Suppressor macrophage (primary cell): Measurements from ENCODE around the gene SLC27A2.
A peak's percentile ranks its signal among the peaks of the same experiment; 100 is the strongest.
"Not testable (repeated sequence)": the region's sequence is repeated elsewhere in the genome, so short reads cannot be mapped to it uniquely, and the experiment has no call there.

Experiments used
- DNase-seq, 4 experiments: peaks; one replicate each; pipeline ENCODE4 v3.0.0-alpha.2; 2020 to 2022

SLC27A2 gene

DNA sequence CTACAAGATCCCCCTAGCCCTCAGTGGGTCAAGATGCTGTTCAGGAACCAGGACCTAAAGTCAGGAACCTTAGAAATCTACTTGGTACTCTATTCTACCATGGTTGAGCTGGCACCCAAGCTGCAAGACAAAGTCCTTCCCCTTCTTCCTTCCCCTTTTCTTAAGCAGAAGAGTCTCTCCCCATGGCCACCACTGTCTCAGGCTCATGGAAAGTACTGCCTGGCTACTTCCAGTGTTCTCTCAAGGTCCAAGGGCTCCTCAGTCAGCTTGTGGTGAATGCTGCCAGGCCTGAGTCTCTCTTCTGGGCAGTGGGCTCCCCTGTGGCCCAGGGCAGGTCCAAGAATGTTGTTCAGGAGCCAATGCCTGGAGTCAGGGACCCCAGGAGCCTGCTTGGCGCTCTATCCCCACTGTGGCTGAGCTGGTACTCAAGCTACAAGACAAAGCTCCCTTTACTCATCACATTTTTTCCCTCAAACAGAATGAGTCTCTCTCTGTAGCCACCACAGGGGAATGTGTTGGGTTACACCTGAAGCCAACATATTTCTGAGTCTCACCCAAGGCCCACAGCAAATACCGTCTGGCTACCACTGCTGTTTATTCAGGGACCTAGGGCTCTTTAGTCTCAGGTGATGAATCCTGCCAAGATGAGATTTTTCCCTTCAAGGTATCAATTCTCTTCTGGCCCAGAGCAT lies 18.1 kb upstream of the SLC27A2 start:
- DNase-seq: peak; percentile 48 to 71 (median 66)

DNA sequence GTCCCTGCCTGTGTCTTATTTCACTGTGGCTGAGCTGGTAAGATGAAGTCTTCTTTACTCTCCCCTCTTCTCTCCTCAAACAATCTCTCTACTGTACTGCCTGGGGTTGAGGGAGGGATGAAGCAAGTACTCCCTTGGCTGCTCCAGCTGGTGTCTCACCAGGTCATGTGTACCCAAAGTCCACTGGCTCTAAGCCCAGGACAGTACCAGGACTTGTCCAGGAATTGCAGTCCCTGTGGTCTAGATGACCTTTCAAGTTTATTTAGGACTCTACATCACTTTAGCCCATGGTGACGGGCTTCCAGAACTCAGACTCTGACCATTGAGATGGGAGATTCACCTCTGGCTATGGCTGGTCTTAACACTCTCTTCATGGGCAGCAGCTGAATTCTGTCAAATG lies 17.5 kb upstream of the SLC27A2 start:
- no peak for DNase-seq

DNA sequence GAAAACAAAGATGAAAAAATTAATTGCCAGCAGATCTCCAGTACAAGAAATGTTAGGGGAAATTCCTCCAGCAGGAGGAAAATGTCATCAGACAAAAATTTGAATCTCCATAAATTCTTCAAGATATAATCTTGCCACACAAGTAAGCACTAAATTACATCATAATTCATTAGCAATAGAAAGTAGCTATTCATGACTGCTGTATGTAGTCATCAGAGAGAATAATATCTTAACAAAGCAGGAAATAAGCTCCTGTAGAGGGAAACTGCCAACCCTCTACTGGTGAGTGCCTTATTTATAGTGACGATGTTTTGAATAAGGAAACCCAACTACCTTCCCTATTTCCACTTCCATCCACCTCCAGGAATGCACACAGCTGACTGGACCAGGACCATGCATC lies 15.8 kb upstream of the SLC27A2 start:
- DNase-seq: peak in 3 of 4 experiments; percentile 23 to 46 (median 32)

DNA sequence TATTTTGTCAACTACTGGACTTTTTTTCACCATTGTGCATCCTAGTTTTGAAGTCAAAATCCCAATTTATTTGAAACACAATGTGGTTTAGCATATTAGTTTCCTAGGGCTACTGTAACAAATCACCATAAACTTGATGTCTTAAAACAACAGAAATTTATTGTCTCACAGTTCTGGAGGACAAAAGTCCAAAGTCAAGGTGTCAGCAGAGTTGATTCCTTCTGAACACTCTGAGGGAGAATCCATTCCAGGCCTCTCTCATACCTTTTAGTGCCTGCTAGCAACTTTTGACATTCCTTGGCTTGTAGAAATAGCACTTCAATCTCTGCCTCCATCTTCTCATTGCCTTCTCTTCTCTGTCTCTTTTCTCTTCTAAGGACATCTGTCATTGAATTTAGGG lies 14.9 kb upstream of the SLC27A2 start:
- no peak for DNase-seq

DNA sequence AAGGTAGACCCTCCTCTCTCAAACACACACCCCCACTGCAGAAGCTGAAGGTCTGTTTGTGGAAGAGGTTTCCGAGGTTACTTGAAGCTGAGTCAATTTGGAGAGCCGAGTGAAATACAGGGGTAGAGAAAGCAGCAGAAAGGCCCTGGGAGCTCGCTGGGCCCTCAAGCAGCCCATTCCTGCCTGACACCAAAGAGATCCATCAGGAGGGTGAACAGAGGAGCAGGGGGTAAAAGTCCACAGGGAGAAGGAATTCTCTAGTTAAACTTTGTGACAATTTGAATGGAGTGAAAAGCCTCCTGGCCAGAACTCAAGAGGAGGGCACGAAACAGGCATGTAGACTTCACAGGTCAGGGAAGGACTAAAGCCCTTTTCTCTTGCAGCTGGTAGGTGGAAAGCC lies 13.6 kb upstream of the SLC27A2 start:
- DNase-seq: no peak

DNA sequence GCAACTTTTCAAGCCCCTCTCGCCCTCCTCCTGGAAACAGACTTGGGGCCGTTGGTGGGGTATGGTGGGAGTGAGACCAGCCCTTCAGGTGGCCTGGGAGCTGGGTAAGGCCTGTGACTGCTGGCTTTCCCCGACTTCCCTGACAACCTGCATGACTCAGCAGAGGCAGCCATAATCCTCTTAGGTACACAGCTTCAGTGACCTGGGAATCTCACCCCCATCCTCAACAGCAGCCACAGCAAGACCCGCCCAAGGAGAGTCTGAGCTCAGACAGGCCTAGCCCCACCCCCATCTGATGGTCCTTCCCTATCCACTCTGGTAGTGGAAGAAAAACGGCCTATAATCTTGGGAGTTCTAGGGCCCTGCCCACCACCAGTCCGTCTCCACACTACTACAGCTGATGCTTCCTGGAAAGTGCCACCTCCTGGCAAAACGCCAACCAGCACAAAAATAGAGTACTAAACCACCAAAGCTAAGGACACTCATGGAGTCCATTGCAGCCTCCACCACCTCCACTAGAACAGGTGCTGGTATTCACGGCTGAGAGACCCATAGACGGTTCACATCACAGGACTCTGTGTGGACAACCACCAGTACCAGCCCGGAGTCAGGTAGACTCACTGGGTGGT lies 13.1 kb upstream of the SLC27A2 start:
- DNase-seq: peak in 1 of 4 experiments; percentile 10

DNA sequence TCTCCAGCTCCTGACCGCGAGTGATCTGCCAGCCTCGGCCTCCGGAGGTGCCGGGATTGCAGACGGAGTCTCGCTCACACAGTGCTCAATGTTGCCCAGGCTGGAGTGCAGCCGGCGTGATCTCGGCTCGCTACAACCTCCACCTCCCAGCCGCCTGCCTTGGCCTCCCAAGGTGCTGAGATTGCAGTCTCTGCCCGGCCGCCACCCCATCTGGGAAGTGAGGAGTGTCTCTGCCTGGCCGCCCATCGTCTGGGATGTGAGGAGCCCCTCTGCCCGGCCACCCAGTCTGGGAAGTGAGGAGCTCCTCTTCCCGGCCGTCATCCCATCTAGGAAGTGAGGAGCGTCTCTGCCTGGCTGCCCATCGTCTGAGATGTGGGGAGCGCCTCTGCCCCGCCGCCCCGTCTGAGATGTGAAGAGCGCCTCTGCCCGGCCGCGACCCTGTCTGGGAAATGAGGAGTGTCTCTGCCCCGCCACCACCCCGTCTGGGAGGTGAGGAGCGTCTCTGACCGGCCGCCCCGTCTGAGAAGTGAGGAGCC lies 9.6 kb upstream of the SLC27A2 start:
- not testable (repeated sequence) for DNase-seq

DNA sequence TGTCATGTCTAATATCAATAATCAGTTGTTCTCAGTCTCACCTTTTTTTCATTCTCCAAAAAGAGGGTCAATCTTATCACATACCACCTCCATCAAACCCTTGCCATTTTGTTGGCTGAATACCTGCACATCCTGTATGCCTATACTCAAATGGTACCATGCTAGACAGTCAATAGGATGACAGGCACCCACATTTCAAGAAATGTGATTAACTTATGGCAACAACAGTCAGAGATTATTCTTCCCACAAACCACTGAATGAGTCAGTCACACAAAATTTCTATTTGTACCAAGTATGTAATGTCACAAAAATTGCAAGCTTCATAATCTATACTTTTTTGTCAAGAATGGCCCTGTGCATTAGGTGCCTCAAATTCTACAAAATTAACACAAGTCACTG lies 5.1 kb upstream of the SLC27A2 start:
- DNase-seq: no peak

DNA sequence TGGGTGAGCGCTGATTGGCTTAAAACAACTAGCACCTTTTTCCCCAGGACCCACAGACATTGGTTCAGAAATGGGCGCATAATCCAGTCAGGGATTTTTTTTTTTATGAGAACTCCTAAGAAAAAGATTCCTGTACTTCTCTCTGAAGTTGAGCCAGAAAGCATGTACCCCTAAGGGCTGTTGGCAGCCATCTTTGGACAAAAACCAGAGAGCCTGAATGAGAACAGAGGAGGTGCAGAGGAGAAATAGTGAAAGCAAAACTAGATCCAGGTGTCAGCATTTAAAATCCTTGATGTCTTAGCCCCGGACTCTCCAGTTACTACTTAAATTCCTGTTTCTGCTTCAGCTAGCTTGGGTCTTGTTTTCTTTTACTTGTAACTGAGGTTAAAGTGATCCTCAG lies 1.9 kb upstream of the SLC27A2 start:
- no peak for DNase-seq

DNA sequence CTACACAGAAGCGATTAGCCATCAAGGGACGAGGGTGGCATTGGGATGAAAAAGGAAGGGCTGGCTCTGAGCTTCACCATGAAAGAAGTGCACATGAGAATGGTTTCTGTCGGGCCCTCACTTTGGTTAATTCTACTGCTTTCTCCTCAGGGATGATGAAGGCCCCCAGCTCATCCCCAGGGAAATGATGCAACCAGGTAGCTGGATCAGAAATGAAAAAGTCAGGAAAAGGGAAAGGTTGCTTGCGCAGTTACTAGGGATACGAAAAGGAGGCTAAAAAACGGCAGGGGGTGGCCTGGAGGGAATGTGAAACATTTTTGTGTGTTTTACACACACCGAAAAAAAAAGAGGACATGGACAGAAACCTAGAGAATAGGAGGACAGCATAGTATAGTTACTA lies 1.4 kb upstream of the SLC27A2 start:
- no peak for DNase-seq

DNA sequence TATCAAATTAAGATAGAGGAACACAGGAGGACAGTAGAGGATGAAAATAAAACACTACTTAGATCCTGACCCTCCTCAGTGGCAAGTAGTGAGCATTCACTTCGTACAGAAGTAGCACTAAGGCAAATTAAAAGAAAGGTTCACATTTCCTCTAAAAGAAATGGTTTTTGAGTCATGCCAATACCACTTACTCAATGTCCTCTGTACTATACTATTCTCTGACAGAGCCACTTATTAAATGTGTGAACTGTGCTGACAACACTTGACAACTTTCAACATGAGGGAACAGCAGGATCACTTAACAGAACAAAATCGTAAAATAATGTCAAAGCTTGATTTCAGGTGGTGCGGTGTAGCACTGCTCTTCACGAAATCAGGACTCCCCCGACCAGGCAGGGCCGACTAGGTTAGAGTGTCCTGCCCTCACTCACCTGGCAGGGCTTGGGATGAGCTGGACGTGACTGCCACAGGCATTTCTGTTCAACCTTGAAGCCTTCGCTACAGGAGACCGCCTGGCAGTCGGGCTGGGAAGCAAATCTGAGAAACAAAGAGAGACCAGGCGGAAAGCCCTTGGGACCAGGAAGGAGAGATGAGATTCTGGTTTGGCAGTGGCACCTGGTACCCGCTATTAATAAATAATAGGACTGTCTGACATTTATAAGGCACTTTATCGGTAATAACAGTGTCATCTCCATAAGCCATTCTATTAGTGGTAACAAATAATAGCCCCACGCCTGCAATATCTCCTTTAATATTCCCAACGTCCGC lies 611 bp upstream of the SLC27A2 start:
- DNase-seq: no peak

DNA sequence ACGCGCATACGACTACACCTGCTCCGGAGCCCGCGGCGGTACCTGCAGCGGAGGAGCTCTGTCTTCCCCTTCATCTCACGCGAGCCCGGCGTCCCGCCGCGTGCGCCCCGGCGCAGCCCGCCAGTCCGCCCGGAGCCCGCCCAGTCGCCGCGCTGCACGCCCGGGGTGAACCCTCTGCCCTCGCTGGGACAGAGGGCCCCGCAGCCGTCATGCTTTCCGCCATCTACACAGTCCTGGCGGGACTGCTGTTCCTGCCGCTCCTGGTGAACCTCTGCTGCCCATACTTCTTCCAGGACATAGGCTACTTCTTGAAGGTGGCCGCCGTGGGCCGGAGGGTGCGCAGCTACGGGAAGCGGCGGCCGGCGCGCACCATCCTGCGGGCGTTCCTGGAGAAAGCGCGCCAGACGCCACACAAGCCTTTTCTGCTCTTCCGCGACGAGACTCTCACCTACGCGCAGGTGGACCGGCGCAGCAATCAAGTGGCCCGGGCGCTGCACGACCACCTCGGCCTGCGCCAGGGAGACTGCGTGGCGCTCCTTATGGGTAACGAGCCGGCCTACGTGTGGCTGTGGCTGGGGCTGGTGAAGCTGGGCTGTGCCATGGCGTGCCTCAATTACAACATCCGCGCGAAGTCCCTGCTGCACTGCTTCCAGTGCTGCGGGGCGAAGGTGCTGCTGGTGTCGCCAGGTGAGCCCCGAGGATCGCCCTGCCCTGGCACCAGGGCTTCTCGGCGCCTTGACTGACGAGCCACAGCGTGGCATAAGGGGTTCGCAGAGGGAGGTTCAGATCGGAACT lies 420 bp downstream of the SLC27A2 start:
- peak; percentile 19 to 67 (median 44) for DNase-seq

DNA sequence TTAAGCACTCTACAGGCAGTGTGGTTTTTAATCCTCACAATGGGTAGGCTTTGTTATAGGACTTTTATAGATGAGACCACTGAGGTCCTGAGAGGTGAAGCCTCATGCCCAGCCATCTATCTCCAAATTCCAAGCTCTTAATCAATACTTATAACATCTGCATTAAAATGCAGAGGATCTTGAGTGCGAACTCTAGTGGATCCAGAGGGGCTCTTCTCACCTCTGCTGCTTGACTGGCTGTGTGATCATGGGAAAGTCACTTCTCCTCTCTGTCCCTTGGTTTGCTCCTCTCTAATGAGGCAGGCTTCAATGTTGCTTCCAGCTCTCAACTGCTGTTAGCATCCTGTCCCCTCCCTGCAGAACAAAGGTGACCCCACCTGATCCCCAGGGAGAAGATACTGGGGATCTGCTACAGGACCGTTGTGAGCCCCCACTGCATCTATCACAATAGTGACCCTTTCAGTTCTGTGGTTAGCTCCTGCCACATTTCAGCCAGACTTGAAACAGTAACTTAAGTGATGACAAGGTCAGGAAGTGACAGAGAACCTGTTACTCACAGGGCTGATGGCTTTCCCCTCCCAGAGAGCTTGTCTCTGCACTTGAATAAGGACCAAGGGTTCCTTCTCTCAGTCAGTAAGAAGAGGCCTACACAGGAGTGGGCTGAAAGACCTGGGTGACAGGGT lies 1.3 kb downstream of the SLC27A2 start:
- peak in 2 of 4 experiments; percentile 9 to 14 for DNase-seq

DNA sequence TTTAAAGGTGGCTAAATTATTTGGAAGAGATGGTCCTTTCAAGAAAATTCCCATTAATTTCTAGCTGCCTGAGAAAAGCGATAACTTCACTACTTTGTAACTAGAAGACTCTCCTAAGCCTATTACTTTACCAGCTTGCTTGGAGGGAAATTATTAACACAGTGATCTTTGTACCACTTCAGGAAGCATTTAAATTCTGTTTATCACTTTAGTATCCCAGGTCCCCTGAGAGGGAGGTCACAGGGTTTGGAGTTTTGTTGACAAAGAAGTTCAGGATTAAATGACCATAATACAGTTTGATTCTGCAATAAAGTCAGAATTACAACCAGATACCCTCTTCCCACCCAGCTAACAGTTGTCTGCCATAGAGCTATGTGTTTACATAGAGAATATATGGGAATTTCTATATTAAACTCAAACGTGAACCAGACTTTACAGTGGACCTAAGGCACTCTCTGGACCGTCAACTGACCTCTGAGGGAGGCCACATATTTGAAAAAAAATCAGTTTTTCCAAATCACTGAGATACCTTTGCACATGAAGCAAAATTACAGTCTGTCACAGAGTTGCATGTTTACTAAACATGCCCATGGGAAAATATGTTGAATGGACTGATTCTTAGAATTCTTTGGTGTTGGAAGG lies 3.0 kb downstream of the SLC27A2 start:
- DNase-seq: no peak

DNA sequence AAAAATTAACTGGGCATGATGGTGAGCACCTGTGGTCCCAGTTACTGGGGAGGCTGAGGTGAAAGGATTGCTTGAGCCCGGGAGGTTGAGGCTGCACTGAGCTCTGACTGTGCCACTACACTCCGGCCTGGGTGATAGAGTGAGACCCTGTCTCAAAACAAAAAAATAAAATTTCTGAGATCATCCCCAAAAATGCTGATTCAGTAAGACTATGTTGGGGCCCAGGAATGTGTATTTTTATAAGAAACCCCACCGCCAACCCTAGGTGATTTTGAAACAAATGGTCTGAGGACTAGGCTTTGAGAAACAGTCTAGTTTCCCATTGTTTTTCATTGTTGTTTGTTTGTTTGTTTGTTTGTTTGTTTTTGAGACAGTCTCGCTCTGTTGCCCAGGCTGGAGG lies 4.1 kb downstream of the SLC27A2 start:
- no peak for DNase-seq

DNA sequence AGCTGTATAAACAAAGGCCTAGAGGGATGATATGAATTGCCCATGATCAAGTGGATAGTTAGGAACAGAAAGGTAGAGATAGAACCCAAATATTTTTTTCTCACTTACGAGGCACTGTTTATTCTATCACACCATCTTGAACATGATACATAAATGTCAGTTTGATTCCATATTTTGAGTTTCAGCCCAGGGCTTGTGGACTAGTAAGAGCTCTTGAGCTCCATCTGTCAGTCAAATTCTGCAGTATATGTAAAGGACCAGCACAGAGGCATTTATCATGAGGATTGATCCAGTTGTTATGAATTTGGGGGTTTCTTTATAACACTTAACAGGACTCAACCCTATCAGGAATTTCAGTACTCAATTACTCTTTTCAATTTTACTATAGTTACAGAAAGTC lies 4.8 kb downstream of the SLC27A2 start:
- no peak for DNase-seq

DNA sequence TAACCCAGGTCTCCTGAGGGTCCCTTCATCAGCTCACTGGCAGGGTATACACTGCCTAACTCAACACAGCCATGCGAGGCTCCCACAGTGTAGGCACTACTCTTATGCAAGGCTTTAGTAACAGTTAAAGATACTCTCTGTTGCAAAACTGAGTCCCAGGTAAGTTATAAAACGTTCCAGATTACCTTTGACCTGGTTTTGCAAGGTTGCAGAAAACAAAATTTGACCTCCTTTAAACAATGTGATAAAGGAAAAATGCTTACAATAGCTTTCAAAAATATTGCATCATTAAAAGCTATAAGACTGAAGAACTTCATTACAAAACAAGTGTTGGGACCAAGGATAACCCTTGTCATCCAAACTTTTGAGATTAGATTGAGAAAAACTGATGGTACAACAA lies 5.5 kb downstream of the SLC27A2 start:
- DNase-seq: no peak

DNA sequence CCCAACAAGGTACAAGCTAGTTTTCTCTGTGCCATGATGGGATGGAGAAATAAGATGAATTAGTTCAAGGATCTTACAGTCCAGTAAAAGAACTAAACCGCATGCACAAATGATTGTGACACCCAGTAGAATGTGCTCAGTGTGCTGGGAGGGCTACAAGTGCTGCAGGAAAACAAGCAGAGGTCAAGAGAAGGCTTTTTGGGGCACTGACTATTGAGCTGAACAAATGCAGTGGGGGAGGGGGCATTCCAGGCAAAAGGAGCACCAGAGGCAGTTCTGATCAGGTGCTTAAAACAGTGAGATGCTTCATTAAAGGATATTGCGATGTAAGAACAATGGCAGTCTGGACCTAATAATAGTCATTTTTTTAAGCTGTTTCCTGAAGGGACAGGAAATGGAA lies 6.0 kb downstream of the SLC27A2 start:
- DNase-seq: no peak

DNA sequence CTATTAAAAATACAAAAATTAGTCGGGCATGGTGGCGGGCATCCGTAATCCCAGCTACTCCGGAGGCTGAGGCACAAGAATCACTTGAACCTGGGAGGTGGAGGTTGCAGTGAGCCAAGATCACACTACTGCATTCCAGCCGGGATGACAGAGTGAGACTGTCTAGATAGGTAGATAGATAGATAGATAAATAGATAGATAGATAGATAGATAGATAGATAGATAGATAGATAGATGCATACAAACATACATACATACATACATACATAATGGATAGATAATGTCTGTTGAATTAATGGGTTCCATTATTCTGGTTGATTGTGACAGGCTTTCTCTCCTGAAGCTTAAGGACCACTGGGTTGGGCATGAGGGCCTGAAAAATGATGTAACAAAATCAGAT lies 6.8 kb downstream of the SLC27A2 start:
- not testable (repeated sequence) for DNase-seq

DNA sequence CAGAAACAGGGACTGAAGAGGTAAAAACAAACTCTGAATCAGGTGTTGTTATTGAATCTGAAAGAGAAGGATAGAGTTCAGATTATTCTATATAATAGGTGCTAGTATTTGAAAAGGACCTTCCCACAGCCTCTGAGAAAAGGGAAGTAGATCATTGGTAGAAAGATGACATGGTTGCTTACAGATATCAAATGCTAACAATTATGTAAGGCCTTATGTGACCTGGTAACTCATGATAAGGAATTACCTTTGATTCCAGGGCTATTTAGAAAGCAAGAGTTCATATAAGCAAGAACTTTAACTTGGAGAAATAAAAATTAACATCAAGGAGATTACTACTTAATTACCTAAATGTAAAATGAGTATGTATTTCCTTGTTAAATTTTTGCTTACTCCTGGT lies 7.6 kb downstream of the SLC27A2 start:
- peak in 2 of 4 experiments; percentile 12 to 30 for DNase-seq

DNA sequence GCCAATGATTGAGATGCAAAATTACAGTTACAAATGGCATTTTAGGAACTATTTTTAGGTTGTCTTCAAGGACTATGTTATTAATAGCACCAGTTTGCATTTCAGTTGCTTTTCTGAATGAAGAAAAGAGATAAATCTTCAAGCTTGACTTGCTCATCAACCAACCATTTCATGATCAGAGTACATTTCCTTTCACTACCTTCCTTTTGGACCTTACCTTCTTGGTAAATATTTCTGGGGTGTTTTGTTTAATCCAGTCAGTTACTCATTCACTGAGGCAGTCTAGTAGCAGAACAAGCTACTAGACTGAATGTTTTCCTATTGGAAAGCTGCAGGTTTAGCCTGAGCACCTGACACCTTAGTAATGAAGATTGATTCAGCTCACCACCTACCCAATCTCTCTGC lies 8.2 kb downstream of the SLC27A2 start:
- DNase-seq: no peak

DNA sequence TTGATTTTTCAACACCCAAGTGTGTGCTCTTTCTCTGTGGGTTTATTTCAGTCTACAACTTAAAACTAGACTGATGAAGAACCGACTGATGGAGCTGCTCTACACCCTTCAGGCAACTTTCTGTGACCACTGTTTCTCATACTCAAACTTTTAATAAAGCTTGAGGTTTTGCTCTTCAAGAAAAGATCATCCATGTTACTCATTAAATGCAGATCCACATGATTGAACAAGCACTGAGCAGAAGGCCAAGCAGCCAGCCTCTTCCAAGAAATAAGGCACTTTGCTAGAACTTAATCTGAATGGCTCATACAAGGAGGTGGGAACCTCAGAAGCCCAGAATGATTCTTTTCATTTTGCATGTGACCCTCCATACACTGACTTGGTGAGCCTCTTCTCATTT lies 8.7 kb downstream of the SLC27A2 start:
- DNase-seq: no peak
